Activated CD4-positive, alpha-beta memory T cell treated with anti-CD3 and anti-CD28 coated beads for 36 hours (primary cell): ENCODE measurements around the gene CCDC127. TPM values are rescaled to one million over a fixed set of nuclear protein-coding genes. Genes with fewer than 3 reads are reported as not detected.

Experiments used
- CTCF ChIA-PET: fragments of 350-600 bp; sonication (Branson Sonifier 250); formaldehyde crosslinking; loops from one replicate; lab custom pipeline; 2021; ENCODE audit warnings: antibody characterized with exemption, inconsistent platforms; lab: Charles Lee
- POLR2A ChIA-PET: fragments of 350-600 bp; sonication (Branson Sonifier 250); formaldehyde crosslinking; loops from one replicate; lab custom pipeline; 2021; ENCODE audit warnings: antibody characterized with exemption; lab: Charles Lee
- DNase-seq: peaks from one replicate; pipeline ENCODE4 v3.0.0-alpha.2; 2020
- H3K27ac Mint-ChIP-seq: one replicate; pipeline ENCODE4 v1.8.0; 2021; ENCODE audit warnings: mixed read lengths
- H3K27me3 Mint-ChIP-seq: one replicate; pipeline ENCODE4 v1.8.0; 2021; ENCODE audit warnings: mixed read lengths
- H3K36me3 Mint-ChIP-seq: one replicate; pipeline ENCODE4 v1.8.0; 2021; ENCODE audit warnings: mixed read lengths
- H3K4me1 Mint-ChIP-seq: one replicate; pipeline ENCODE4 v1.8.0; 2021; ENCODE audit warnings: low read depth, mixed read lengths
- H3K4me3 Mint-ChIP-seq: one replicate; pipeline ENCODE4 v1.8.0; 2021; ENCODE audit warnings: mild to moderate bottlenecking, mixed read lengths
- H3K9me3 Mint-ChIP-seq: one replicate; pipeline ENCODE4 v1.8.0; 2021; ENCODE audit warnings: mixed read lengths
- intact Hi-C: fragments of 100-400 bp; cut with micrococcal nuclease; formaldehyde crosslinking; loops from one replicate; pipeline ENCODE4 v1.15.1; 2023
- total RNA-seq, 2 experiments: library from RNA; stranded (reverse); gene quantifications; one replicate each; pipeline ENCODE4 v1.2.3, GENCODE V29; 2021

The CCDC127 gene
- total RNA-seq, 2 experiments from 2014 or later = 4.3 to 5.0 TPM

DNA sequence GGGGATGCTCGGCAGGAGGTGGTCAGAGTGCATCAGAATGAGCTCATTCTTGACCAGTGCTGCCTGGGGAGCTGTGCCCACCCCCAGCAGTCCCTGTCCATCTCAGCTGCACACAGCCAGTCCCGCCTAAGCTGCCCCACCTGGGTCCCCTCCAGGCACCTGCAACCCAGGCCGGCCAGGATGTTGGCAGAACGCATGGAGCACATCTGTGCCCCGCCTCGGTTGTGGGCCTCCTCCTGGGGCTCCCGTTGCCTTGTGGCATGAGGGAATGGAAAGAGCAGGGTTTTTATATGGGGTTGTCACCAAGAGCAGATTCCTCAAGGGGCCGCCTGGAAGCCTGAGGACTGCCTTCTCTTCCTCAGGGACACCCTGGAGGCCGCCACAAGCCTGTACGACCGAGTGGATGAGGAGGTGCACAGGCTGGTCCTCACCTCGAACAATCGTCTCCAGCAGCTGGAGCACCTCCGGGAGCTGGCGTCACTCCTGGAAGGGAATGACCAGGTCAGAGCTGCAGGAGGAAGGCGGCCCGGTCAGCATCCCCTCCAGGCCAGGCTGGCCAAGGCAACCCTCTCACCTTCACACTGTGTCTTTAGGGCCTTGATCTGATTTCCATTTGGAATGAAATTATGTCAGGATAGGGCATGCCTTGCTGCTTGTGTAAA, 61.4 kb downstream of the CCDC127 start:
- no peaks in the 10 kb centered on the region for H3K36me3 Mint-ChIP-seq
- DNase-seq = no peak
- no peak overlapping the region for H3K4me3 Mint-ChIP-seq
- H3K27me3 Mint-ChIP-seq = peaks cover 14% of the 10 kb centered on the region
- no peaks in the 10 kb centered on the region for H3K4me1 Mint-ChIP-seq
- CTCF ChIA-PET = no interaction called here
- H3K9me3 Mint-ChIP-seq = no peaks in the 10 kb centered on the region
- H3K27ac Mint-ChIP-seq = no peak overlapping the region
- POLR2A ChIA-PET = no interaction called here
- intact Hi-C loops = no loop called here

GRCh38 chr5:155651-156410, 62.1 kb downstream of the CCDC127 start:
- intact Hi-C loops = no loop called here
- DNase-seq = no peak
- Mint-ChIP-seq H3K36me3 (no peaks in the 10 kb centered on the region), H3K4me1 (no peaks in the 10 kb centered on the region), H3K27ac (no peak overlapping the region), H3K9me3 (no peaks in the 10 kb centered on the region), H3K27me3 (peaks cover 11% of the 10 kb centered on the region), H3K4me3 (no peak overlapping the region)
- POLR2A ChIA-PET = no interaction called here
- CTCF ChIA-PET = no interaction called here

DNA sequence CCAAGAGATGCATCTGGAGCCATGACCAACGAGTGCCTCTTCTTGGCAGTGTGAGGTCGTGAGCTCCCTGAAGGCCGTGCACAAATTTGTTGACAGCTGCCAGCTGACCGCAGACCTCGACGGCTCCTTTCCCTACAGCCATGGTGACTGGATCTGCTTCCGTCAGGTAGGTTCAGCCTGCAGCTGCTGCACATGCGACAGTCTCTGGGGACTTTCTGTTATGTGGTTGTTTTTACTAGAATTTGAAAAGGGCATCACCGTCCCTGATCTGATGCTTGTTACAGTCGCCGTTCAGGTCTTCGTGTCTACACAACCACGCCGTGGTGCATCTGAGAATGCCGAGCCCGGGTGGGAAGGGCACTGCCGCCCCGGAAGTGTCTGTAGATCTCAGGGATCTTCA, 63.1 kb downstream of the CCDC127 start:
- no peak overlapping the region for H3K4me3 Mint-ChIP-seq
- POLR2A ChIA-PET = no interaction called here
- no peaks in the 10 kb centered on the region for H3K36me3 Mint-ChIP-seq
- CTCF ChIA-PET = no interaction called here
- H3K9me3 Mint-ChIP-seq = no peaks in the 10 kb centered on the region
- DNase-seq = no peak
- H3K27ac Mint-ChIP-seq = no peak overlapping the region
- no peaks in the 10 kb centered on the region for H3K4me1 Mint-ChIP-seq
- H3K27me3 Mint-ChIP-seq = peaks cover 5% of the 10 kb centered on the region
- intact Hi-C loops = no loop called here

GRCh38 chr5:154236-154635, 63.7 kb downstream of the CCDC127 start:
- no peak for DNase-seq
- no peak overlapping the region for H3K27ac Mint-ChIP-seq
- CTCF ChIA-PET = no interaction called here
- H3K36me3 Mint-ChIP-seq = no peaks in the 10 kb centered on the region
- intact Hi-C loops = no loop called here
- no peak overlapping the region for H3K4me3 Mint-ChIP-seq
- H3K4me1 Mint-ChIP-seq = no peaks in the 10 kb centered on the region
- H3K9me3 Mint-ChIP-seq = no peaks in the 10 kb centered on the region
- POLR2A ChIA-PET = no interaction called here
- peaks cover under 1% of the 10 kb centered on the region for H3K27me3 Mint-ChIP-seq

GRCh38 chr5:153256-153655, 64.7 kb downstream of the CCDC127 start:
- CTCF ChIA-PET = no interaction called here

DNA sequence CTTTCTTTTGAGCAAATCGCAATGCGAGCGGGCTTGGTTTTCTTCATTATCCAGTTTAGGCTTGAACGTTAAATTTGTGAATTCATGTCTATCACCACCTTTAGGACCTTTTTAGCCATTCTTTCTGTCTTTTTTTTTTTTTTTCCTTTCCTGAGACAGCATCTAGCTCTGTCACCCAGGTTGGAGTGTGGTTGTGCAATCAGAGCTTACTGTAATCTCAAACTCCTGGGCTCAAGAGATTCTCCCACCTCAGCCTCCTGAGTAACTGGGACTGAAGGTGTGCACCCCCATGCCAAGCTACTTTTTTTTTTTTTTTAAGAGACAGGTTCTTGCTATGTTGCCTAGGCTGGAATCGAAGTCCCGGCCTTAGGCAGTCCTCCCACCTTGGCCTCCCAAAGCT, 65.9 kb downstream of the CCDC127 start:
- Mint-ChIP-seq H3K27ac (no peak overlapping the region), H3K9me3 (peaks cover 13% of the 10 kb centered on the region), H3K4me1 (no peaks in the 10 kb centered on the region), H3K36me3 (peaks cover 6% of the 10 kb centered on the region), H3K27me3 (peaks cover 2% of the 10 kb centered on the region), H3K4me3 (no peak overlapping the region)
- ChIA-PET POLR2A (no interaction called here), CTCF (no interaction called here)
- intact Hi-C loops = no loop called here
- DNase-seq = no peak

More at GRCh38 chr5:153256-153655, 64.7 kb downstream of the CCDC127 start:
- no peak for DNase-seq
- H3K27me3 Mint-ChIP-seq = no peaks in the 10 kb centered on the region
- intact Hi-C loops = no loop called here
- H3K9me3 Mint-ChIP-seq = peaks cover 2% of the 10 kb centered on the region
- no peaks in the 10 kb centered on the region for H3K36me3 Mint-ChIP-seq
- no peak overlapping the region for H3K27ac Mint-ChIP-seq
- POLR2A ChIA-PET = no interaction called here
- no peaks in the 10 kb centered on the region for H3K4me1 Mint-ChIP-seq
- no peak overlapping the region for H3K4me3 Mint-ChIP-seq

GRCh38 chr5:150746-151145, 67.2 kb downstream of the CCDC127 start:
- POLR2A ChIA-PET = no interaction called here
- peaks cover 18% of the 10 kb centered on the region for H3K9me3 Mint-ChIP-seq

GRCh38 chr5:149745-150485, 68.0 kb downstream of the CCDC127 start:
- ChIA-PET CTCF (no interaction called here), POLR2A (no interaction called here)
- Mint-ChIP-seq H3K4me3 (no peak overlapping the region), H3K9me3 (peaks cover 18% of the 10 kb centered on the region), H3K4me1 (no peaks in the 10 kb centered on the region), H3K27me3 (peaks cover 2% of the 10 kb centered on the region), H3K27ac (no peak overlapping the region), H3K36me3 (peaks cover 8% of the 10 kb centered on the region)
- no peak for DNase-seq
- intact Hi-C loops = no loop called here

More at GRCh38 chr5:150746-151145, 67.2 kb downstream of the CCDC127 start:
- H3K4me1 Mint-ChIP-seq = no peaks in the 10 kb centered on the region
- no peak overlapping the region for H3K4me3 Mint-ChIP-seq
- H3K36me3 Mint-ChIP-seq = peaks cover 8% of the 10 kb centered on the region
- intact Hi-C loops = no loop called here
- no peak overlapping the region for H3K27ac Mint-ChIP-seq
- no peak for DNase-seq
- peaks cover 2% of the 10 kb centered on the region for H3K27me3 Mint-ChIP-seq
- CTCF ChIA-PET = no interaction called here

DNA sequence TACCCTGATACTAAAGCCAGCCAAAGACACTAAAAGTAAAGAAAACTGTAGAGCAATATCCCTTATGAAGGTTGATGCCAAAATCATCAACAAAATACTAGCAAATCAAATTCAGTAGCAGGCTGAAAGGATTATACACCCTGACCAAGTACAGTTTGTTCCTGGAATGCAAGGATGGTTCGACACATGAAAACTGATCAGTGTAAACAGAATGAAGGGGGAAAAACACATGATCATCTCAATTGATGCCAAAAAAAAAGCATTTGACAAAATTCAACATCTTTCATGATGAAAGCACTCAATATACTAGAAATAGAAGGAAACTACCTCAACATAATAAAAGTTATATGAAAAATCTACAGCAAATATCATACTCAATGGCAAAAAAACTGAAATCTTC, 70.2 kb downstream of the CCDC127 start:
- CTCF ChIA-PET = no interaction called here
- Mint-ChIP-seq H3K36me3 (peaks cover 8% of the 10 kb centered on the region), H3K4me3 (no peak overlapping the region), H3K4me1 (no peaks in the 10 kb centered on the region), H3K9me3 (peaks cover 18% of the 10 kb centered on the region), H3K27me3 (peaks cover 11% of the 10 kb centered on the region), H3K27ac (no peak overlapping the region)
- DNase-seq = no peak
- intact Hi-C loops = no loop called here
- POLR2A ChIA-PET = no interaction called here

Other genes with a start within 250 kb of the CCDC127 start
- not detected for gene PLEKHG4B, start 126.0 kb downstream of the CCDC127 start, total RNA-seq
- not detected for gene LRRC14B, start 26.7 kb downstream of the CCDC127 start, total RNA-seq
- gene SDHA, start 167 bp upstream of the CCDC127 start, total RNA-seq = 100 to 1,000 TPM; 142 to 143 TPM
- 10 to 100 TPM; 81.6 to 83.8 TPM for gene PDCD6, start 53.5 kb upstream of the CCDC127 start, total RNA-seq
- gene AHRR, start 103.6 kb upstream of the CCDC127 start, total RNA-seq = 10 to 100 TPM; 16.7 to 16.8 TPM
- 10 to 100 TPM; 49.9 to 54.5 TPM for gene EXOC3, start 225.0 kb upstream of the CCDC127 start, total RNA-seq